WERI-Rb-1 (cell line): Measurements from ENCODE around the gene ZCCHC14.

Experiments used
- DNase-seq: peaks from one replicate; pipeline ENCODE4 v3.0.0-alpha.2; 2020
- H3K27ac ChIP-seq: fragments of 250-450 bp; sonication (Bioruptor Pico); 2 replicates; pipeline ENCODE4 v1.5.1; 2020; ENCODE audit warnings: mild to moderate bottlenecking, moderate library complexity
- H3K27me3 ChIP-seq: fragments of 250-450 bp; sonication (Bioruptor Pico); 2 replicates; pipeline ENCODE4 v1.5.1; 2021; ENCODE audit warnings: mild to moderate bottlenecking, low read depth, moderate library complexity; ENCODE audit not compliant: insufficient read depth, severe bottlenecking
- H3K36me3 ChIP-seq: fragments of 250-450 bp; sonication (Bioruptor Pico); 2 replicates; pipeline ENCODE4 v1.5.1; 2020; ENCODE audit warnings: mild to moderate bottlenecking, moderate library complexity
- H3K4me3 ChIP-seq: 2 replicates; pipeline ENCODE4 v1.5.1; 2011; ENCODE audit warnings: low read depth, mild to moderate bottlenecking, control low read depth, low read length
- H3K9me3 ChIP-seq: fragments of 250-450 bp; sonication (Bioruptor Pico); 2 replicates; pipeline ENCODE4 v1.5.1; 2021; ENCODE audit warnings: mild to moderate bottlenecking, moderate library complexity; ENCODE audit not compliant: severe bottlenecking
- CTCF ChIP-seq: IDR thresholded peaks from 2 replicates; pipeline ENCODE4 v1.5.1; 2011; ENCODE audit warnings: low read depth, mild to moderate bottlenecking, control low read depth, inconsistent platforms, low read length

Gene ZCCHC14

GRCh38 chr16:87374313-87374712 lies 118.5 kb downstream of the ZCCHC14 start:
- no peaks in the 10 kb centered on the region for H3K27me3 ChIP-seq
- no peaks in the 10 kb centered on the region for H3K9me3 ChIP-seq
- H3K27ac ChIP-seq, result no peak overlapping the region
- no peak overlapping the region for H3K4me3 ChIP-seq
- TF ChIP-seq CTCF, result no peak
- DNase-seq, result no peak
- no peaks in the 10 kb centered on the region; the same call in 1 of the 2 replicates for H3K36me3 ChIP-seq

GRCh38 chr16:87372305-87372704 lies 120.5 kb downstream of the ZCCHC14 start:
- H3K27ac ChIP-seq, result no peak overlapping the region
- H3K27me3 ChIP-seq, result no peaks in the 10 kb centered on the region
- H3K4me3 ChIP-seq, result no peak overlapping the region
- no peaks in the 10 kb centered on the region; the same call in 1 of the 2 replicates for H3K36me3 ChIP-seq
- TF ChIP-seq CTCF, result no peak
- DNase-seq, result no peak
- no peaks in the 10 kb centered on the region for H3K9me3 ChIP-seq

DNA sequence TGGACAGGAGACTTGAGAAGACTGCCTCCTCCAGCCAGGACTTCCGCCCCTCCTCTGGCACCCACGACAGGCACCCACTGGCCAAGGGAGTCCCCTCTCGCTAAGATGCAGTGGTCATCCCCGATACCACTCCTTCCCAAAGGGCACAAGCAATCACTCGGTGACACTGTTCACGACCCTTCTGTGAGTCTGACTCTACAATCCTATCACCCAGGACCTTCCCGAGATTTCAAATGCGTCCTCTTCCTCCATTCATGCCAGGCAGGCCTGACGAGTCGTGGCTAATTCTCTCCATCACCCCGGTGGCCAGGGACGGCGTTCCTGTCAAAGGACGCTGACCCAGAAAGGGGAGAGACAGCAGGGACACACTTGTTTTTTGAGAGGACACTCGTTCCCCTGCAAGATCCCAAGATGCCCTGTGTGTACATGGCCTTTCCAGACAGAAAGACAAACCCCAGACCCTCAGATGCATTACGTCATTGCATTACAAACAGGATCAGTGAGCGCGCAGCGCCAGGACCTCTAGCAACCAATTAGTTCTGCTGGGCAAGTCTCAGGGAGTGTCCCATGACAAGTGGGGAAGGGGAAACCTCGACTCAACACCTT lies 121.5 kb downstream of the ZCCHC14 start:
- H3K27ac ChIP-seq, result no peak overlapping the region
- peaks cover under 1% of the 10 kb centered on the region; the same call in 1 of the 2 replicates for H3K36me3 ChIP-seq
- no peaks in the 10 kb centered on the region for H3K9me3 ChIP-seq
- no peak for DNase-seq
- no peaks in the 10 kb centered on the region for H3K27me3 ChIP-seq
- H3K4me3 ChIP-seq, result no peak overlapping the region
- no peak for TF ChIP-seq CTCF

DNA sequence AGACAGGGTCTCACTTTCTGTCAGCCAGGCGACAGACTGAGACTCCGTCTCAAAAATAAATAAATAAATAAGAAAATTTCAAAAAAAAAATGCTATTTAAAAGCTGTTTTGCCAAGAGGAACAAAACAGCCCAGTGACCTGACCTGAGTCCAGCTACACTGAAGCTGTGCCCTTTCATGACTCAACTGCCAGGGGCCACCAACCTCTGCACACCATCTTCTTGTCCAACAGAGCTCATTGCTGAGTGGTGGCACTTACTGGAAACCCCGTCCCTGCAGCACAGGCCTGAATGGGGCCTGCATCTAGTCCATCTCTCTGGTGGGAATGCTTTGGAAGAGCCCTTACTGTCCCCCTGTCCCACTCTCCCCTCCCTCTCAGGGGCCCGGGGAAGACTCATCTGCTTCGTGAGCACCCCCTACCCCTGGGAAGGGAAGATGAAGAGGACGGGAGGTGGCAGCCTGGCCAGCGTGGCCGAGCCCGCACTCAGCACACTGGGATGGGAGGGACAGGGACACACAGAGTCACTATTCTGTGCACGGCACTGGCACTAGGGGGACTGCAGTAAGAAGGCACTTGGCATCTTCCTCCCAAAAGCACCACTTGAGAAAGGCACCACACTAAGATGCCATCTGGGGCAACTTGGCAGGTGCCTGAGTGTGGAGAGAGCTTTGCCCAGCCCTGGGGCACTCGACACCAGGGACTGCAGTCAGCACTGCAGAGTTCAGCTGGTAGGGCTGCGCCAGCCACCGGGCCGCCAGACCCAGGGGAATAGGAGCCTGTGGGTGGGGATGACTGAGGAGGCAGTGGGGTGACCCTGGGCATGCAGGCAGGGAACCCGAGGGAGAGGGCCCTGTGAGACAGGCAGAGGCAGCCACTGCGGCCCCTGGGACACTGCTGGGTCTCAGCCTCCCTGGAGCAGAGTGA lies 122.8 kb downstream of the ZCCHC14 start:
- Histone ChIP-seq H3K4me3 (no peak overlapping the region), H3K9me3 (no peaks in the 10 kb centered on the region), H3K36me3 (peaks cover 2% of the 10 kb centered on the region; the same call in 1 of the 2 replicates), H3K27ac (no peak overlapping the region), H3K27me3 (no peaks in the 10 kb centered on the region)
- no peak for DNase-seq
- no peak for TF ChIP-seq CTCF

- Histone ChIP-seq H3K4me3 (no peak overlapping the region), H3K27ac (no peak overlapping the region), H3K27me3 (no peaks in the 10 kb centered on the region), H3K9me3 (no peaks in the 10 kb centered on the region), H3K36me3 (peaks cover 2% of the 10 kb centered on the region; the same call in 1 of the 2 replicates)
- no peak for TF ChIP-seq CTCF
- no peak for DNase-seq
These were observed 123.6 kb downstream of the ZCCHC14 start for GRCh38 chr16:87369117-87369765.
